ENCODE measurements around the gene NUP210.
A peak's percentile ranks its signal among the peaks of the same experiment; 100 is the strongest.

The NUP210 gene

GRCh38 chr3:13308380-13308801 lies 111.7 kb downstream of the NUP210 start:
- Histone ChIP-seq H3K9me3 (ENCODE audit: insufficient read depth, low read depth, low read length) (no peaks in the 10 kb centered on the region), H4K20me1 (ENCODE audit: insufficient read depth, low read length, poor library complexity, severe bottlenecking) (no peaks in the 10 kb centered on the region), H3K4me2 (ENCODE audit: low read depth, low read length, poor library complexity, severe bottlenecking) (no peak overlapping the region), H3K4me3 (ENCODE audit: low read length, poor library complexity, severe bottlenecking) (no peak overlapping the region), H3F3A (ENCODE audit: low read depth) (no peaks in the 10 kb centered on the region), H3K9me2 (replicated peaks; ENCODE audit: low read depth, low read length) (no peaks in the 10 kb centered on the region), H3K4me1 (ENCODE audit: insufficient read depth, low read length, poor library complexity, severe bottlenecking) (no peaks in the 10 kb centered on the region), H3K27me3 (ENCODE audit: insufficient read depth, low read length, poor library complexity, severe bottlenecking) (no peaks in the 10 kb centered on the region), H2AFZ (ENCODE audit: low read length) (no peak overlapping the region), H3K79me2 (ENCODE audit: insufficient read depth, low read length) (no peaks in the 10 kb centered on the region), H3K9ac (ENCODE audit: low read depth, low read length, poor library complexity, severe bottlenecking) (no peak overlapping the region), H3K36me3 (ENCODE audit: insufficient read depth, low read length) (no peaks in the 10 kb centered on the region)
- TF ChIP-seq, protein P1, sequence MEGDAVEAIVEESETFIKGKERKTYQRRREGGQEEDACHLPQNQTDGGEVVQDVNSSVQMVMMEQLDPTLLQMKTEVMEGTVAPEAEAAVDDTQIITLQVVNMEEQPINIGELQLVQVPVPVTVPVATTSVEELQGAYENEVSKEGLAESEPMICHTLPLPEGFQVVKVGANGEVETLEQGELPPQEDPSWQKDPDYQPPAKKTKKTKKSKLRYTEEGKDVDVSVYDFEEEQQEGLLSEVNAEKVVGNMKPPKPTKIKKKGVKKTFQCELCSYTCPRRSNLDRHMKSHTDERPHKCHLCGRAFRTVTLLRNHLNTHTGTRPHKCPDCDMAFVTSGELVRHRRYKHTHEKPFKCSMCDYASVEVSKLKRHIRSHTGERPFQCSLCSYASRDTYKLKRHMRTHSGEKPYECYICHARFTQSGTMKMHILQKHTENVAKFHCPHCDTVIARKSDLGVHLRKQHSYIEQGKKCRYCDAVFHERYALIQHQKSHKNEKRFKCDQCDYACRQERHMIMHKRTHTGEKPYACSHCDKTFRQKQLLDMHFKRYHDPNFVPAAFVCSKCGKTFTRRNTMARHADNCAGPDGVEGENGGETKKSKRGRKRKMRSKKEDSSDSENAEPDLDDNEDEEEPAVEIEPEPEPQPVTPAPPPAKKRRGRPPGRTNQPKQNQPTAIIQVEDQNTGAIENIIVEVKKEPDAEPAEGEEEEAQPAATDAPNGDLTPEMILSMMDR (conservative IDR thresholded peaks at IDR 0.05; ENCODE audit: low read length), result peak; percentile 67
- no peak for TF ChIP-seq EZH2phosphoT487 (IDR thresholded peaks at IDR 0.05; ENCODE audit: borderline replicate concordance)

DNA sequence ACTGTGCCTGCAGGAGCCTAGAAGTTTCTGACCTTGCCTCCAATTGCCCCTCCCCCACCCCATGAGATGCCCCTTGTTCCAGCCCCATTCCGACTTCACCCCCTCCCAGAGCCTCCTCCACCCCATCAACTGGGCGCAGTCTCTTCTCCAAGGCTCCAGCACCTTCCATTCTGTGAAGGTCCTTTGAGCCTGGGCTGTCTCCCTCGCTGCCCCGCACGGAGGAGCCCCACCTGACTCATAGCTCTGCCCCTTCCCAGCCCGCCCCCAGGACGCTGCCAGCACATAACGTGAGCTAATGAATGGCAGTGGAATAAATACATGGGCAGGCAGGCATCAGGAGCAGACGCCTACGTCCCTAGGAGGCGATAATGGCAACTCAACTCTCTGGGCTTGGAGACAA lies 113.1 kb downstream of the NUP210 start:
- Histone ChIP-seq H3K9me2 (replicated peaks; ENCODE audit: low read depth, low read length) (no peaks in the 10 kb centered on the region), H3K4me3 (ENCODE audit: low read length, poor library complexity, severe bottlenecking) (no peak overlapping the region), H3K36me3 (ENCODE audit: insufficient read depth, low read length) (no peaks in the 10 kb centered on the region), H3K27me3 (ENCODE audit: insufficient read depth, low read length, poor library complexity, severe bottlenecking) (no peaks in the 10 kb centered on the region), H2AFZ (ENCODE audit: low read length) (no peak overlapping the region), H4K20me1 (ENCODE audit: insufficient read depth, low read length, poor library complexity, severe bottlenecking) (no peaks in the 10 kb centered on the region), H3K4me2 (ENCODE audit: low read depth, low read length, poor library complexity, severe bottlenecking) (no peak overlapping the region), H3K9me3 (ENCODE audit: insufficient read depth, low read depth, low read length) (no peaks in the 10 kb centered on the region), H3K79me2 (ENCODE audit: insufficient read depth, low read length) (no peaks in the 10 kb centered on the region), H3F3A (ENCODE audit: low read depth) (no peaks in the 10 kb centered on the region), H3K9ac (ENCODE audit: low read depth, low read length, poor library complexity, severe bottlenecking) (no peak overlapping the region), H3K4me1 (ENCODE audit: insufficient read depth, low read length, poor library complexity, severe bottlenecking) (peaks cover 1% of the 10 kb centered on the region)
- TF ChIP-seq, protein P1 (conservative IDR thresholded peaks at IDR 0.05; ENCODE audit: low read length), result no peak
- TF ChIP-seq EZH2phosphoT487 (IDR thresholded peaks at IDR 0.05; ENCODE audit: borderline replicate concordance), result no peak

DNA sequence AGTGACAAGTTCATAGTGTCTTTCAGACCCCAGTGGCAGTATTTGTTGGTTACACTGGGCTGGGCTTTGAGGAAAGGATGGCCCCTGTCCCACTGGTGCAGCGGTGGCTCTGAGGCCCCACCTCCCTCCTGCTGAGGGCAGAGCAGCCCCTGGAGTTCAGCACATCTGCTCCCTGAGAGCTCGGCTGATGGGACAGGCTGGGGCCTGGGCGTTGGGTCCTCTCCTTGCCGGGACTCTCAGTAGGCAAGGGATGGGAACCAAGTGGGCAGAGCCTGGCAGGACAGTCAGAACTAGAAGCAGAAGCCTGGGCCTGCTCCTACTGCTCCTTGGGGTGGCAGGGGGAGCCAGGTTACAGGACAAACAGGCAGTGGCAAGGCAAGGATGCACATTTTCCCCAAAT lies 114.5 kb downstream of the NUP210 start:
- Histone ChIP-seq H3F3A (ENCODE audit: low read depth) (no peaks in the 10 kb centered on the region), H3K9me2 (replicated peaks; ENCODE audit: low read depth, low read length) (no peaks in the 10 kb centered on the region), H3K27me3 (ENCODE audit: insufficient read depth, low read length, poor library complexity, severe bottlenecking) (no peaks in the 10 kb centered on the region), H3K79me2 (ENCODE audit: insufficient read depth, low read length) (no peaks in the 10 kb centered on the region), H3K9me3 (ENCODE audit: insufficient read depth, low read depth, low read length) (no peaks in the 10 kb centered on the region), H3K36me3 (ENCODE audit: insufficient read depth, low read length) (no peaks in the 10 kb centered on the region), H3K4me3 (ENCODE audit: low read length, poor library complexity, severe bottlenecking) (no peak overlapping the region), H4K20me1 (ENCODE audit: insufficient read depth, low read length, poor library complexity, severe bottlenecking) (no peaks in the 10 kb centered on the region), H3K4me1 (ENCODE audit: insufficient read depth, low read length, poor library complexity, severe bottlenecking) (peaks cover 15% of the 10 kb centered on the region), H2AFZ (ENCODE audit: low read length) (no peak overlapping the region), H3K9ac (ENCODE audit: low read depth, low read length, poor library complexity, severe bottlenecking) (no peak overlapping the region), H3K4me2 (ENCODE audit: low read depth, low read length, poor library complexity, severe bottlenecking) (no peak overlapping the region)
- TF ChIP-seq EZH2phosphoT487 (IDR thresholded peaks at IDR 0.05; ENCODE audit: borderline replicate concordance), result no peak
- TF ChIP-seq, protein P1 (conservative IDR thresholded peaks at IDR 0.05; ENCODE audit: low read length), result no peak
